K562 (cell line): ENCODE data around the gene CDCA7.

Experiments used
- C11orf30 ChIP-seq: fragments of 450-650 bp; IDR thresholded peaks from 2 replicates; pipeline ENCODE4 v1.6.1; 2016; ENCODE audit warnings: low read depth, mild to moderate bottlenecking
- MAFF ChIP-seq: IDR thresholded peaks from 2 replicates; pipeline ENCODE4 v1.6.1; 2012; ENCODE audit warnings: low read length, improper control_type of control experiment
- NCOA2 ChIP-seq, 2 experiments: fragments of 450-650 bp; IDR thresholded peaks; 2 replicates each; pipeline ENCODE4 v1.6.1; 2018; ENCODE audit warnings: mild to moderate bottlenecking in 2 of 2, moderate library complexity in 1 of 2; ENCODE audit not compliant: partially characterized antibody in 2 of 2
- PCBP2 ChIP-seq: fragments of 200-400 bp; formaldehyde crosslinking; IDR thresholded peaks from 2 replicates; pipeline ENCODE4 v1.6.1; 2018; ENCODE audit warnings: low read length, low read depth, mild to moderate bottlenecking, moderate library complexity; ENCODE audit not compliant: poor library complexity, severe bottlenecking
- POU5F1 ChIP-seq: fragments of 150-350 bp; IDR thresholded peaks from 2 replicates; pipeline ENCODE4 v1.6.1; 2014; ENCODE audit warnings: borderline replicate concordance, low read length, low read depth, mild to moderate bottlenecking; ENCODE audit not compliant: partially characterized antibody
- RFX5 ChIP-seq: IDR thresholded peaks from 2 replicates; pipeline ENCODE4 v1.6.1; 2011; ENCODE audit warnings: low read depth, mild to moderate bottlenecking, improper control_type of control experiment, low read length
- TEAD4 ChIP-seq, 2 experiments: sonication (generic) in 1 of 2; formaldehyde crosslinking in 1 of 2; IDR thresholded peaks; 2 replicates each; pipeline versions ENCODE4 v1.6.1 to v1.8.0; 2012 to 2022; ENCODE audit warnings: borderline replicate concordance in 1 of 2, inconsistent platforms in 1 of 2, low read length in 1 of 2, mild to moderate bottlenecking in 1 of 2, missing genetic modification reagents in 1 of 2
- TF ChIP-seq, protein P1 (sequence below): fragments of 250-450 bp; sonication (Bioruptor Pico); IDR thresholded peaks from 2 replicates; pipeline ENCODE4 v1.4.0; 2020
- TF ChIP-seq, protein P2 (sequence below): sonication (generic); formaldehyde crosslinking; IDR thresholded peaks from 2 replicates; pipeline ENCODE4 v1.5.0; 2020; ENCODE audit warnings: missing genetic modification reagents
- TF ChIP-seq, protein P3 (sequence below): sonication (generic); formaldehyde crosslinking; IDR thresholded peaks from 2 replicates; pipeline ENCODE4 v1.9.0; 2022; ENCODE audit warnings: mild to moderate bottlenecking, missing genetic modification reagents
- TF ChIP-seq, protein P4 (sequence below), 3 experiments: IDR thresholded peaks in 2 of 3; conservative IDR thresholded peaks in 1 of 3; 2 replicates each; pipeline ENCODE4 v1.5.1; 2011 to 2012; ENCODE audit warnings: low read length in 3 of 3, mild to moderate bottlenecking in 3 of 3, control low read depth in 2 of 3, improper control_type of control experiment in 1 of 3, inconsistent platforms in 1 of 3, low read depth in 1 of 3, mixed read lengths in 1 of 3, moderate library complexity in 1 of 3; ENCODE audit not compliant: insufficient read depth in 2 of 3

DNA sequence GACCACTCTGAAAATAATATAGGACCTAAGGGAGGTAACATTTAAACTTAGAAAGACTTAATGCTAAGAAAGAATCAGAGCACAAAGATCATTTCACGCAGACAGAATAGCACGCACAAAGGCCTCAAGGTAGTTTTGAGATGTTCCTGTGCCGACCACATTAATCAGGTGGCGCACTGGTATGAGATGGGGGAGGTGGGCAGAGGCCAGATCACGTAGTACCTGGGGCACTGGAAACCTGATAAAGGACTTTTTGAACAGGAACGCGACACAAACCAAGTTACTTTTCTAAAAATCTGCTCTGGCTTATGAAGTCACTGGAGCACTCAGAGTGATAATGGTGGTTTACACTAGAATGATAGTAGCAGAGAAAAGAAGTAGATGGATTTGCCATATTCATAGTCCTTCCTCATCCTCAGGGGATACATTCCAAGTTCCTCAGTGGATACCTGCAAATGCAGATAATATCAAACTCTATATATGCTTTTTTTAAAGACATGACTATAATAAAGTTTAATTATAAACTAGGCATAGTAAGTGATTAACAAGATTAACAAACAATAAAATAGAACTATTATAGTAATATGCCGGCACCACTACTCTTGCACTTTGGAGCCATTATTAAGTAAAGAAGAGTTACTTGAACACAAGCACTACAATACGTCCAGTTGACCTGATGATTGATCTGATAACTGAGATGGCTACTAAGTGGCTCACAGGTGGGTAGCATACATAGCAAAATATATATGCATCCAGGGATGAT is 42.6 kb upstream of the CDCA7 start:
- TF ChIP-seq, protein P1, sequence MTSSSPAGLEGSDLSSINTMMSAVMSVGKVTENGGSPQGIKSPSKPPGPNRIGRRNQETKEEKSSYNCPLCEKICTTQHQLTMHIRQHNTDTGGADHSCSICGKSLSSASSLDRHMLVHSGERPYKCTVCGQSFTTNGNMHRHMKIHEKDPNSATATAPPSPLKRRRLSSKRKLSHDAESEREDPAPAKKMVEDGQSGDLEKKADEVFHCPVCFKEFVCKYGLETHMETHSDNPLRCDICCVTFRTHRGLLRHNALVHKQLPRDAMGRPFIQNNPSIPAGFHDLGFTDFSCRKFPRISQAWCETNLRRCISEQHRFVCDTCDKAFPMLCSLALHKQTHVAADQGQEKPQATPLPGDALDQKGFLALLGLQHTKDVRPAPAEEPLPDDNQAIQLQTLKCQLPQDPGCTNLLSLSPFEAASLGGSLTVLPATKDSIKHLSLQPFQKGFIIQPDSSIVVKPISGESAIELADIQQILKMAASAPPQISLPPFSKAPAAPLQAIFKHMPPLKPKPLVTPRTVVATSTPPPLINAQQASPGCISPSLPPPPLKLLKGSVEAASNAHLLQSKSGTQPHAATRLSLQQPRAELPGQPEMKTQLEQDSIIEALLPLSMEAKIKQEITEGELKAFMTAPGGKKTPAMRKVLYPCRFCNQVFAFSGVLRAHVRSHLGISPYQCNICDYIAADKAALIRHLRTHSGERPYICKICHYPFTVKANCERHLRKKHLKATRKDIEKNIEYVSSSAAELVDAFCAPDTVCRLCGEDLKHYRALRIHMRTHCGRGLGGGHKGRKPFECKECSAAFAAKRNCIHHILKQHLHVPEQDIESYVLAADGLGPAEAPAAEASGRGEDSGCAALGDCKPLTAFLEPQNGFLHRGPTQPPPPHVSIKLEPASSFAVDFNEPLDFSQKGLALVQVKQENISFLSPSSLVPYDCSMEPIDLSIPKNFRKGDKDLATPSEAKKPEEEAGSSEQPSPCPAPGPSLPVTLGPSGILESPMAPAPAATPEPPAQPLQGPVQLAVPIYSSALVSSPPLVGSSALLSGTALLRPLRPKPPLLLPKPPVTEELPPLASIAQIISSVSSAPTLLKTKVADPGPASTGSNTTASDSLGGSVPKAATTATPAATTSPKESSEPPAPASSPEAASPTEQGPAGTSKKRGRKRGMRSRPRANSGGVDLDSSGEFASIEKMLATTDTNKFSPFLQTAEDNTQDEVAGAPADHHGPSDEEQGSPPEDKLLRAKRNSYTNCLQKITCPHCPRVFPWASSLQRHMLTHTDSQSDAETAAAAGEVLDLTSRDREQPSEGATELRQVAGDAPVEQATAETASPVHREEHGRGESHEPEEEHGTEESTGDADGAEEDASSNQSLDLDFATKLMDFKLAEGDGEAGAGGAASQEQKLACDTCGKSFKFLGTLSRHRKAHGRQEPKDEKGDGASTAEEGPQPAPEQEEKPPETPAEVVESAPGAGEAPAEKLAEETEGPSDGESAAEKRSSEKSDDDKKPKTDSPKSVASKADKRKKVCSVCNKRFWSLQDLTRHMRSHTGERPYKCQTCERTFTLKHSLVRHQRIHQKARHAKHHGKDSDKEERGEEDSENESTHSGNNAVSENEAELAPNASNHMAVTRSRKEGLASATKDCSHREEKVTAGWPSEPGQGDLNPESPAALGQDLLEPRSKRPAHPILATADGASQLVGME (CRISPR knock-in tag), result no peak
- TF ChIP-seq PCBP2 (no peak), POU5F1 (no peak), NCOA2 (IDR thresholded peaks at IDR 0.05; ENCODE audit: partially characterized antibody in 2 of 2) (no peak), C11orf30 (no peak), RFX5 (no peak), TEAD4 (IDR thresholded peaks at IDR 0.05; ENCODE audit: low read length) (no peak), TEAD4 (CRISPR knock-in tag; IDR thresholded peaks at IDR 0.05; ENCODE audit: borderline replicate concordance) (no peak), MAFF (no peak)
- TF ChIP-seq, protein P2, sequence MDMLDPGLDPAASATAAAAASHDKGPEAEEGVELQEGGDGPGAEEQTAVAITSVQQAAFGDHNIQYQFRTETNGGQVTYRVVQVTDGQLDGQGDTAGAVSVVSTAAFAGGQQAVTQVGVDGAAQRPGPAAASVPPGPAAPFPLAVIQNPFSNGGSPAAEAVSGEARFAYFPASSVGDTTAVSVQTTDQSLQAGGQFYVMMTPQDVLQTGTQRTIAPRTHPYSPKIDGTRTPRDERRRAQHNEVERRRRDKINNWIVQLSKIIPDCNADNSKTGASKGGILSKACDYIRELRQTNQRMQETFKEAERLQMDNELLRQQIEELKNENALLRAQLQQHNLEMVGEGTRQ, result no peak
- TF ChIP-seq, protein P3, sequence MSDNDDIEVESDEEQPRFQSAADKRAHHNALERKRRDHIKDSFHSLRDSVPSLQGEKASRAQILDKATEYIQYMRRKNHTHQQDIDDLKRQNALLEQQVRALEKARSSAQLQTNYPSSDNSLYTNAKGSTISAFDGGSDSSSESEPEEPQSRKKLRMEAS (CRISPR knock-in tag), result no peak
- TF ChIP-seq, protein P4, sequence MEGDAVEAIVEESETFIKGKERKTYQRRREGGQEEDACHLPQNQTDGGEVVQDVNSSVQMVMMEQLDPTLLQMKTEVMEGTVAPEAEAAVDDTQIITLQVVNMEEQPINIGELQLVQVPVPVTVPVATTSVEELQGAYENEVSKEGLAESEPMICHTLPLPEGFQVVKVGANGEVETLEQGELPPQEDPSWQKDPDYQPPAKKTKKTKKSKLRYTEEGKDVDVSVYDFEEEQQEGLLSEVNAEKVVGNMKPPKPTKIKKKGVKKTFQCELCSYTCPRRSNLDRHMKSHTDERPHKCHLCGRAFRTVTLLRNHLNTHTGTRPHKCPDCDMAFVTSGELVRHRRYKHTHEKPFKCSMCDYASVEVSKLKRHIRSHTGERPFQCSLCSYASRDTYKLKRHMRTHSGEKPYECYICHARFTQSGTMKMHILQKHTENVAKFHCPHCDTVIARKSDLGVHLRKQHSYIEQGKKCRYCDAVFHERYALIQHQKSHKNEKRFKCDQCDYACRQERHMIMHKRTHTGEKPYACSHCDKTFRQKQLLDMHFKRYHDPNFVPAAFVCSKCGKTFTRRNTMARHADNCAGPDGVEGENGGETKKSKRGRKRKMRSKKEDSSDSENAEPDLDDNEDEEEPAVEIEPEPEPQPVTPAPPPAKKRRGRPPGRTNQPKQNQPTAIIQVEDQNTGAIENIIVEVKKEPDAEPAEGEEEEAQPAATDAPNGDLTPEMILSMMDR (IDR thresholded peaks at IDR 0.05 in 2 of 3, conservative IDR thresholded peaks at IDR 0.05 in 1 of 3; ENCODE audit: insufficient read depth in 2 of 3, low read depth in 1 of 3, low read length in 3 of 3), result no peak
